Esophagus squamous epithelium (tissue), 5 donors: Measurements from ENCODE around the gene SYCE3. TPM values are rescaled to one million over a fixed set of nuclear protein-coding genes. Genes with fewer than 3 reads are reported as not detected.

Experiments used
- DNase-seq: peaks from one replicate; lab custom pipeline; 2025; lab: John Stamatoyannopoulos, UW
- H3K27ac ChIP-seq, 4 donors: fragments of 200-600 bp; sonication (generic); one replicate each; pipeline ENCODE4 v1.5.1; 2016 to 2019; ENCODE audit warnings: mild to moderate bottlenecking in 1 of 4
- H3K27me3 ChIP-seq, 4 donors: fragments of 200-600 bp; sonication (generic); 1 replicate in 3 of 4; 2 replicates in 1 of 4; pipeline versions ENCODE4 v1.5.1 to v1.6.0; 2017 to 2021; ENCODE audit warnings: antibody characterized with exemption in 1 of 4
- H3K36me3 ChIP-seq, 3 donors: fragments of 200-600 bp; sonication (generic); one replicate each; pipeline ENCODE4 v1.5.1; 2016 to 2019
- H3K4me1 ChIP-seq, 3 donors: fragments of 200-600 bp; sonication (generic); one replicate each; pipeline ENCODE4 v1.5.1; 2017 to 2019
- H3K4me3 ChIP-seq, 4 donors: fragments of 200-600 bp; sonication (generic); 1 replicate in 3 of 4; 2 replicates in 1 of 4; pipeline ENCODE4 v1.5.1; 2016 to 2019; ENCODE audit warnings: mild to moderate bottlenecking in 2 of 4, moderate library complexity in 1 of 4
- H3K9me3 ChIP-seq, 3 donors: fragments of 200-600 bp; sonication (generic); one replicate each; pipeline ENCODE4 v1.5.1; 2016 to 2019
- CTCF ChIP-seq, 6 experiments: fragments of 450-650 bp in 4 of 6; fragments of 200-600 bp in 2 of 6; sonication (generic) in 2 of 6; IDR thresholded peaks; one replicate each; pipeline ENCODE4 v1.5.1; 2016 to 2019; ENCODE audit warnings: antibody characterized with exemption in 6 of 6, mild to moderate bottlenecking in 4 of 6, moderate library complexity in 4 of 6
- POLR2A ChIP-seq, 4 donors: fragments of 450-650 bp; IDR thresholded peaks; one replicate each; pipeline ENCODE4 v1.6.1; 2017; ENCODE audit warnings: antibody characterized with exemption in 4 of 4, mild to moderate bottlenecking in 4 of 4, moderate library complexity in 3 of 4
- whole genome bisulfite sequencing, 2 donors: methylation state at CpG; one replicate each; pipeline ENCODE4 v1.1.5; 2018; 5-methylcytosine and 5-hydroxymethylcytosine counted together
- intact Hi-C: fragments of 100-400 bp; cut with DNase I; formaldehyde crosslinking; loops from one replicate; pipeline ENCODE4 v1.15.0; 2022
- total RNA-seq, 4 donors: library from RNA; depleted of rRNA; stranded (reverse); fragments of >200 nt; gene quantifications; one replicate each; pipeline ENCODE4 v1.1.0, GENCODE V29; 2016
- donor health status: DM: yes; HTN: yes; CAD: no.

Gene SYCE3
- total RNA-seq, 4 donors from 2014 or later: 1.8 TPM; not detected in 3

- 75 to 84% methylated on average over 31 to 37 of the region's 103 CpGs for WGBS, 2 donors
- no peaks in the 10 kb centered on the region for H3K9me3 ChIP-seq
- H3K4me3 ChIP-seq: no peak overlapping the region
- DNase-seq: no peak
- peaks cover 0 to 22% (median 13%) of the 10 kb centered on the region in 3 donors for H3K4me1 ChIP-seq
- H3K36me3 ChIP-seq: no peaks in the 10 kb centered on the region
- no peak overlapping the region for H3K27ac ChIP-seq
- intact Hi-C loops: no loop called here
- TF ChIP-seq CTCF (IDR thresholded peaks at IDR 0.05) (no peak), POLR2A (IDR thresholded peaks at IDR 0.05) (no peak)
- peaks cover 0 to 88% (median 2%) of the 10 kb centered on the region in 4 donors for H3K27me3 ChIP-seq
These were observed 41.7 kb upstream of the SYCE3 start for GRCh38 chr22:50604256-50605001.

- Histone ChIP-seq H3K9me3 (no peaks in the 10 kb centered on the region), H3K27ac (no peak overlapping the region), H3K4me1 (peaks cover 0 to 22% (median 13%) of the 10 kb centered on the region in 3 donors), H3K36me3 (no peaks in the 10 kb centered on the region), H3K4me3 (no peak overlapping the region), H3K27me3 (peaks cover 0 to 95% (median 2%) of the 10 kb centered on the region in 4 donors)
- DNase-seq: no peak
- WGBS, 2 donors: no CpG with 5 or more reads among the region's 70 CpGs
- TF ChIP-seq CTCF (IDR thresholded peaks at IDR 0.05) (no peak), POLR2A (IDR thresholded peaks at IDR 0.05) (no peak)
- intact Hi-C loops: no loop called here
These were observed 41.0 kb upstream of the SYCE3 start for GRCh38 chr22:50603511-50604255.

- Histone ChIP-seq H3K9me3 (no peaks in the 10 kb centered on the region), H3K36me3 (no peaks in the 10 kb centered on the region), H3K27ac (no peak overlapping the region), H3K4me3 (no peak overlapping the region), H3K4me1 (peaks cover 0 to 22% (median 13%) of the 10 kb centered on the region in 3 donors), H3K27me3 (peaks cover 0 to 93% (median 2%) of the 10 kb centered on the region in 4 donors)
- WGBS, 2 donors: 25 to 29% methylated on average over 2 of the region's 2 CpGs
- DNase-seq: no peak
- intact Hi-C loops: no loop called here
- TF ChIP-seq CTCF (IDR thresholded peaks at IDR 0.05): no peak
These were observed 39.6 kb upstream of the SYCE3 start for GRCh38 chr22:50602338-50602700.

GRCh38 chr22:50601669-50602337, 39.1 kb upstream of the SYCE3 start:
- Histone ChIP-seq H3K4me1 (peaks cover 0 to 22% (median 13%) of the 10 kb centered on the region in 3 donors), H3K36me3 (no peaks in the 10 kb centered on the region), H3K9me3 (no peaks in the 10 kb centered on the region), H3K4me3 (no peak overlapping the region), H3K27ac (no peak overlapping the region), H3K27me3 (peaks cover 0 to 88% (median 2%) of the 10 kb centered on the region in 4 donors)
- intact Hi-C loops: no loop called here
- no peak for DNase-seq
- WGBS, 2 donors: 44 to 55% methylated on average over 8 to 12 of the region's 12 CpGs
- TF ChIP-seq CTCF (IDR thresholded peaks at IDR 0.05): no peak
- TF ChIP-seq POLR2A (IDR thresholded peaks at IDR 0.05): no peak
